Cardiac fibroblast (primary cell): Measurements from ENCODE around the gene MAML2.

Source experiments
- DNase-seq, 2 donors: peaks; one replicate each; pipeline versions ENCODE4 v3.0.0 to v3.0.0-alpha.2; 2010; ENCODE audit warnings: low read depth in 2 of 2
- H3K4me3 ChIP-seq, 2 donors: replicated peaks in 1 of 2; 1 replicate in 1 of 2; 2 replicates in 1 of 2; pipeline ENCODE4 v1.5.1; 2011; ENCODE audit warnings: low read depth in 2 of 2, low read length in 2 of 2, mild to moderate bottlenecking in 2 of 2, moderate library complexity in 1 of 2
- CTCF ChIP-seq: IDR thresholded peaks from one replicate; pipeline ENCODE4 v1.5.1; 2011; ENCODE audit warnings: low read depth, mild to moderate bottlenecking, low read length, inconsistent platforms

The MAML2 gene

GRCh38 chr11:96260532-96260931 is 82.5 kb downstream of the MAML2 start:
- no peak for DNase-seq
- no peak overlapping the region for H3K4me3 ChIP-seq
- no peak for TF ChIP-seq CTCF

- DNase-seq = no peak
- H3K4me3 ChIP-seq = no peak overlapping the region
- no peak for TF ChIP-seq CTCF
Observed at GRCh38 chr11:96260067-96260511, 82.9 kb downstream of the MAML2 start.

- no peak overlapping the region for H3K4me3 ChIP-seq
- TF ChIP-seq CTCF = no peak
- peak; percentile 69 to 85 for DNase-seq
Observed at GRCh38 chr11:96259134-96259830, 83.7 kb downstream of the MAML2 start.

GRCh38 chr11:96257972-96258934 is 84.7 kb downstream of the MAML2 start:
- DNase-seq = no peak
- H3K4me3 ChIP-seq = no peak overlapping the region
- TF ChIP-seq CTCF = no peak

GRCh38 chr11:96257036-96257435 is 86.0 kb downstream of the MAML2 start:
- no peak overlapping the region for H3K4me3 ChIP-seq
- no peak for TF ChIP-seq CTCF

GRCh38 chr11:96256215-96257011 is 86.6 kb downstream of the MAML2 start:
- DNase-seq = no peak
- H3K4me3 ChIP-seq = no peak overlapping the region
- no peak for TF ChIP-seq CTCF

More at GRCh38 chr11:96257036-96257435, 86.0 kb downstream of the MAML2 start:
- DNase-seq = no peak
